GM23338 (cell line): ENCODE data around the gene NPLOC4.

Source experiments
- EZH2 ChIP-seq: fragments of 200-600 bp; sonication (generic); IDR thresholded peaks from one replicate; pipeline ENCODE4 v1.8.0; 2017; ENCODE audit warnings: antibody characterized with exemption, mild to moderate bottlenecking, low read depth; ENCODE audit not compliant: unreplicated experiment
- EZH2phosphoT487 ChIP-seq: fragments of 200-600 bp; sonication (generic); IDR thresholded peaks from one replicate; pipeline ENCODE4 v1.8.1; 2018; ENCODE audit warnings: antibody characterized with exemption; ENCODE audit not compliant: unreplicated experiment
- POLR2AphosphoS5 ChIP-seq: IDR thresholded peaks from 2 replicates; pipeline ENCODE4 v1.6.1; 2016; ENCODE audit warnings: antibody characterized with exemption, low read depth
- STAT1 ChIP-seq: IDR thresholded peaks from one replicate; pipeline ENCODE4 v1.6.1; 2016; ENCODE audit warnings: antibody characterized with exemption; ENCODE audit not compliant: unreplicated experiment
- ZNF114 ChIP-seq: fragments of 250-450 bp; sonication (Bioruptor Pico); IDR thresholded peaks from 2 replicates; pipeline ENCODE4 v1.5.0; 2020; ENCODE audit warnings: mild to moderate bottlenecking, moderate library complexity
- ZNF331 ChIP-seq: fragments of 250-450 bp; sonication (Bioruptor Pico); IDR thresholded peaks from 2 replicates; pipeline ENCODE4 v1.5.0; 2020; ENCODE audit warnings: low read depth, mild to moderate bottlenecking, moderate library complexity
- TF ChIP-seq, protein P1 (sequence below), 2 experiments: fragments of 200-600 bp in 1 of 2; sonication (generic) in 1 of 2; conservative IDR thresholded peaks; 2 replicates each; pipeline versions ENCODE4 v1.5.1 to v1.6.1; 2016 to 2017; ENCODE audit warnings: antibody characterized with exemption in 2 of 2, low read depth in 2 of 2, mild to moderate bottlenecking in 2 of 2, moderate library complexity in 1 of 2
- TF ChIP-seq, protein P2 (sequence below): IDR thresholded peaks from one replicate; pipeline ENCODE4 v1.6.1; 2018; ENCODE audit warnings: antibody characterized with exemption; ENCODE audit not compliant: unreplicated experiment

DNA sequence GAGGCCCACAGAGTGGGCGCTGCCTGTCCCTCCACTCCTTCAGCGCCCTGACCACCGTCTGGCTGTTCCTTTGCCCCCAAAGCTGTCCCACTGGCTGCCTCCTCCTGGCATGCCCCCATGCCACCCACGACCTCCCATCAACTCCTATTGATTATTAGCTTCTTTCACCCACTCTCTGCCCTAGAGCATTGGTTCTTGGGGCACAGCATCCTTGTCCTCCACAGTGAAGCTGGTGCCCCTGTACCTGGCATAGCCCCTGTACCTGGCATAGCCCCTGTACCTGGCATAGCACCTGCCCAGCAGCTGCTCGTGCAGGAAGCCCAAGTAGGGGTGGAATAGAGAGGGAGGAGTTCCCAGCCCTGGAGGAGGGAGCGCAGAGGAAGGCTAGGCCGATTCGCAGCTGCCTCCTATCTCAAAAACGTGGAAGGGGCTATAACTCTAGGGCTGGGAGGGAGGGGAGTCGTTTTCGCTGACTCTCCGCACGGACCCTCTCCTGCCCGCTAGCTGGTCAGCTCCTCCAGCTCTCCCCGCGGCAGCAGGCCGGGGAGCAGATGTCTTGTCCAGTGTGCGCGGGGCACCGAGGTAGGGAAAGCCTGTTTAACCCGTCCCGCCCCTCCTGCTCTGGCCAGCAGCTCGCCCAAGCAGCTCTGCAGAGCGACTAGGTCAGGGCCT is 118.7 kb downstream of the NPLOC4 start:
- TF ChIP-seq ZNF114 (CRISPR knock-in tag) (no peak), EZH2 (no peak), STAT1 (no peak), ZNF331 (no peak), EZH2phosphoT487 (no peak), POLR2AphosphoS5 (no peak)
- TF ChIP-seq, protein P1, sequence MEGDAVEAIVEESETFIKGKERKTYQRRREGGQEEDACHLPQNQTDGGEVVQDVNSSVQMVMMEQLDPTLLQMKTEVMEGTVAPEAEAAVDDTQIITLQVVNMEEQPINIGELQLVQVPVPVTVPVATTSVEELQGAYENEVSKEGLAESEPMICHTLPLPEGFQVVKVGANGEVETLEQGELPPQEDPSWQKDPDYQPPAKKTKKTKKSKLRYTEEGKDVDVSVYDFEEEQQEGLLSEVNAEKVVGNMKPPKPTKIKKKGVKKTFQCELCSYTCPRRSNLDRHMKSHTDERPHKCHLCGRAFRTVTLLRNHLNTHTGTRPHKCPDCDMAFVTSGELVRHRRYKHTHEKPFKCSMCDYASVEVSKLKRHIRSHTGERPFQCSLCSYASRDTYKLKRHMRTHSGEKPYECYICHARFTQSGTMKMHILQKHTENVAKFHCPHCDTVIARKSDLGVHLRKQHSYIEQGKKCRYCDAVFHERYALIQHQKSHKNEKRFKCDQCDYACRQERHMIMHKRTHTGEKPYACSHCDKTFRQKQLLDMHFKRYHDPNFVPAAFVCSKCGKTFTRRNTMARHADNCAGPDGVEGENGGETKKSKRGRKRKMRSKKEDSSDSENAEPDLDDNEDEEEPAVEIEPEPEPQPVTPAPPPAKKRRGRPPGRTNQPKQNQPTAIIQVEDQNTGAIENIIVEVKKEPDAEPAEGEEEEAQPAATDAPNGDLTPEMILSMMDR (conservative IDR thresholded peaks at IDR 0.05; ENCODE audit: low read depth in 2 of 2), result no peak
- TF ChIP-seq, protein P2, sequence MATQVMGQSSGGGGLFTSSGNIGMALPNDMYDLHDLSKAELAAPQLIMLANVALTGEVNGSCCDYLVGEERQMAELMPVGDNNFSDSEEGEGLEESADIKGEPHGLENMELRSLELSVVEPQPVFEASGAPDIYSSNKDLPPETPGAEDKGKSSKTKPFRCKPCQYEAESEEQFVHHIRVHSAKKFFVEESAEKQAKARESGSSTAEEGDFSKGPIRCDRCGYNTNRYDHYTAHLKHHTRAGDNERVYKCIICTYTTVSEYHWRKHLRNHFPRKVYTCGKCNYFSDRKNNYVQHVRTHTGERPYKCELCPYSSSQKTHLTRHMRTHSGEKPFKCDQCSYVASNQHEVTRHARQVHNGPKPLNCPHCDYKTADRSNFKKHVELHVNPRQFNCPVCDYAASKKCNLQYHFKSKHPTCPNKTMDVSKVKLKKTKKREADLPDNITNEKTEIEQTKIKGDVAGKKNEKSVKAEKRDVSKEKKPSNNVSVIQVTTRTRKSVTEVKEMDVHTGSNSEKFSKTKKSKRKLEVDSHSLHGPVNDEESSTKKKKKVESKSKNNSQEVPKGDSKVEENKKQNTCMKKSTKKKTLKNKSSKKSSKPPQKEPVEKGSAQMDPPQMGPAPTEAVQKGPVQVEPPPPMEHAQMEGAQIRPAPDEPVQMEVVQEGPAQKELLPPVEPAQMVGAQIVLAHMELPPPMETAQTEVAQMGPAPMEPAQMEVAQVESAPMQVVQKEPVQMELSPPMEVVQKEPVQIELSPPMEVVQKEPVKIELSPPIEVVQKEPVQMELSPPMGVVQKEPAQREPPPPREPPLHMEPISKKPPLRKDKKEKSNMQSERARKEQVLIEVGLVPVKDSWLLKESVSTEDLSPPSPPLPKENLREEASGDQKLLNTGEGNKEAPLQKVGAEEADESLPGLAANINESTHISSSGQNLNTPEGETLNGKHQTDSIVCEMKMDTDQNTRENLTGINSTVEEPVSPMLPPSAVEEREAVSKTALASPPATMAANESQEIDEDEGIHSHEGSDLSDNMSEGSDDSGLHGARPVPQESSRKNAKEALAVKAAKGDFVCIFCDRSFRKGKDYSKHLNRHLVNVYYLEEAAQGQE, result no peak
